ENCODE results near the gene RMDN3. TPM values are rescaled to one million over a fixed set of nuclear protein-coding genes. Genes with fewer than 3 reads are reported as not detected.

RMDN3 gene
- total and polyA plus RNA-seq, 2 of the 13 experiments (the other 11 are each of a cell fraction or from before 2014, with no cell fraction given): 16.8 to 19.5 TPM

- TF ChIP-seq NKX3-1 (CRISPR knock-in tag; IDR thresholded peaks at IDR 0.05): peak; percentile 55; the same call in 1 of the 2 replicates
- peak; percentile 62 for TF ChIP-seq ZNF768 (CRISPR knock-in tag; IDR thresholded peaks at IDR 0.05)
- peak; percentile 71; the same call in 1 of the 2 replicates for TF ChIP-seq ZNF788 (CRISPR knock-in tag; IDR thresholded peaks at IDR 0.05; ENCODE audit: borderline replicate concordance)
- peak in 1 of 2 experiments; percentile 85; a peak in 2 of 4 replicates for TF ChIP-seq KLF16 (CRISPR knock-in tag; IDR thresholded peaks at IDR 0.05)
- TF ChIP-seq, protein P1, sequence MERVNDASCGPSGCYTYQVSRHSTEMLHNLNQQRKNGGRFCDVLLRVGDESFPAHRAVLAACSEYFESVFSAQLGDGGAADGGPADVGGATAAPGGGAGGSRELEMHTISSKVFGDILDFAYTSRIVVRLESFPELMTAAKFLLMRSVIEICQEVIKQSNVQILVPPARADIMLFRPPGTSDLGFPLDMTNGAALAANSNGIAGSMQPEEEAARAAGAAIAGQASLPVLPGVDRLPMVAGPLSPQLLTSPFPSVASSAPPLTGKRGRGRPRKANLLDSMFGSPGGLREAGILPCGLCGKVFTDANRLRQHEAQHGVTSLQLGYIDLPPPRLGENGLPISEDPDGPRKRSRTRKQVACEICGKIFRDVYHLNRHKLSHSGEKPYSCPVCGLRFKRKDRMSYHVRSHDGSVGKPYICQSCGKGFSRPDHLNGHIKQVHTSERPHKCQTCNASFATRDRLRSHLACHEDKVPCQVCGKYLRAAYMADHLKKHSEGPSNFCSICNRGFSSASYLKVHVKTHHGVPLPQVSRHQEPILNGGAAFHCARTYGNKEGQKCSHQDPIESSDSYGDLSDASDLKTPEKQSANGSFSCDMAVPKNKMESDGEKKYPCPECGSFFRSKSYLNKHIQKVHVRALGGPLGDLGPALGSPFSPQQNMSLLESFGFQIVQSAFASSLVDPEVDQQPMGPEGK (CRISPR knock-in tag; IDR thresholded peaks at IDR 0.05): peak; percentile 72
- TF ChIP-seq CAMTA2 (CRISPR knock-in tag; IDR thresholded peaks at IDR 0.05; ENCODE audit: borderline replicate concordance): no peak
- peak; percentile 97 for TF ChIP-seq SIN3B (IDR thresholded peaks at IDR 0.05; ENCODE audit: low read length)
- no peak; the same call in 1 of the 2 replicates for TF ChIP-seq REPIN1 (CRISPR knock-in tag; IDR thresholded peaks at IDR 0.05; ENCODE audit: borderline replicate concordance, low read depth)
- no peak for TF ChIP-seq POLR2AphosphoS2 (IDR thresholded peaks at IDR 0.05; ENCODE audit: low read depth, low read length)
- 0 out of 2 replicates have a peak, but pooled peaks have one; percentile 32 for TF ChIP-seq ZNF772 (CRISPR knock-in tag; IDR thresholded peaks at IDR 0.05)
- TF ChIP-seq BRD4 (CRISPR knock-in tag; IDR thresholded peaks at IDR 0.05): peak; percentile 5; the same call in 1 of the 2 replicates
- TF ChIP-seq UBTF (CRISPR knock-in tag; IDR thresholded peaks at IDR 0.05): peak; percentile 63
- TF ChIP-seq ATF6 (CRISPR knock-in tag; conservative IDR thresholded peaks at IDR 0.05): no peak
- 0 out of 2 replicates have a peak, but pooled peaks have one; percentile 39 for TF ChIP-seq ZNF136 (CRISPR knock-in tag; IDR thresholded peaks at IDR 0.05; ENCODE audit: low read depth)
- no peak for TF ChIP-seq RFX1 (IDR thresholded peaks at IDR 0.05)
- TF ChIP-seq, protein P2, sequence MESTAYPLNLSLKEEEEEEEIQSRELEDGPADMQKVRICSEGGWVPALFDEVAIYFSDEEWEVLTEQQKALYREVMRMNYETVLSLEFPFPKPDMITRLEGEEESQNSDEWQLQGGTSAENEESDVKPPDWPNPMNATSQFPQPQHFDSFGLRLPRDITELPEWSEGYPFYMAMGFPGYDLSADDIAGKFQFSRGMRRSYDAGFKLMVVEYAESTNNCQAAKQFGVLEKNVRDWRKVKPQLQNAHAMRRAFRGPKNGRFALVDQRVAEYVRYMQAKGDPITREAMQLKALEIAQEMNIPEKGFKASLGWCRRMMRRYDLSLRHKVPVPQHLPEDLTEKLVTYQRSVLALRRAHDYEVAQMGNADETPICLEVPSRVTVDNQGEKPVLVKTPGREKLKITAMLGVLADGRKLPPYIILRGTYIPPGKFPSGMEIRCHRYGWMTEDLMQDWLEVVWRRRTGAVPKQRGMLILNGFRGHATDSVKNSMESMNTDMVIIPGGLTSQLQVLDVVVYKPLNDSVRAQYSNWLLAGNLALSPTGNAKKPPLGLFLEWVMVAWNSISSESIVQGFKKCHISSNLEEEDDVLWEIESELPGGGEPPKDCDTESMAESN (CRISPR knock-in tag; conservative IDR thresholded peaks at IDR 0.05): peak; percentile 84; the same call in 1 of the 2 replicates
- TF ChIP-seq HNRNPL (IDR thresholded peaks at IDR 0.05; ENCODE audit: low read depth, low read length): peak; percentile 45; the same call in 1 of the 2 replicates
- TF ChIP-seq ZNF7 (CRISPR knock-in tag; IDR thresholded peaks at IDR 0.05): no peak
- no peak for TF ChIP-seq U2AF2 (IDR thresholded peaks at IDR 0.05; ENCODE audit: low read depth, low read length)
- 0 out of 2 replicates have a peak, but pooled peaks have one; percentile 66 for TF ChIP-seq MZF1 (CRISPR knock-in tag; IDR thresholded peaks at IDR 0.05; ENCODE audit: borderline replicate concordance)
- peak; percentile 58; the same call in 1 of the 2 replicates for TF ChIP-seq ERF (CRISPR knock-in tag; IDR thresholded peaks at IDR 0.05)
- TF ChIP-seq ZNF337 (CRISPR knock-in tag; IDR thresholded peaks at IDR 0.05; ENCODE audit: borderline replicate concordance, low read depth): no peak
Observed at GRCh38 chr15:40694688-40695468, 60.2 kb downstream of the RMDN3 start, which contains the start of gene RAD51 (continued).

Measured in HepG2 (cell line).